Endometrium (tissue), 2 donors: ENCODE data around the gene PPFIA3.
A peak's percentile ranks its signal among the peaks of the same experiment; 100 is the strongest.
"Not testable (repeated sequence)": the region's sequence is repeated elsewhere in the genome, so short reads cannot be mapped to it uniquely, and the experiment has no call there.

Experiments
- FAIRE-seq: peaks from 2 replicates; lab custom pipeline; 2012; peaks lifted over from hg19 to GRCh38; lab: Jason Lieb, UNC
- donor health status: control.
- donor health status: control.

PPFIA3 gene

DNA sequence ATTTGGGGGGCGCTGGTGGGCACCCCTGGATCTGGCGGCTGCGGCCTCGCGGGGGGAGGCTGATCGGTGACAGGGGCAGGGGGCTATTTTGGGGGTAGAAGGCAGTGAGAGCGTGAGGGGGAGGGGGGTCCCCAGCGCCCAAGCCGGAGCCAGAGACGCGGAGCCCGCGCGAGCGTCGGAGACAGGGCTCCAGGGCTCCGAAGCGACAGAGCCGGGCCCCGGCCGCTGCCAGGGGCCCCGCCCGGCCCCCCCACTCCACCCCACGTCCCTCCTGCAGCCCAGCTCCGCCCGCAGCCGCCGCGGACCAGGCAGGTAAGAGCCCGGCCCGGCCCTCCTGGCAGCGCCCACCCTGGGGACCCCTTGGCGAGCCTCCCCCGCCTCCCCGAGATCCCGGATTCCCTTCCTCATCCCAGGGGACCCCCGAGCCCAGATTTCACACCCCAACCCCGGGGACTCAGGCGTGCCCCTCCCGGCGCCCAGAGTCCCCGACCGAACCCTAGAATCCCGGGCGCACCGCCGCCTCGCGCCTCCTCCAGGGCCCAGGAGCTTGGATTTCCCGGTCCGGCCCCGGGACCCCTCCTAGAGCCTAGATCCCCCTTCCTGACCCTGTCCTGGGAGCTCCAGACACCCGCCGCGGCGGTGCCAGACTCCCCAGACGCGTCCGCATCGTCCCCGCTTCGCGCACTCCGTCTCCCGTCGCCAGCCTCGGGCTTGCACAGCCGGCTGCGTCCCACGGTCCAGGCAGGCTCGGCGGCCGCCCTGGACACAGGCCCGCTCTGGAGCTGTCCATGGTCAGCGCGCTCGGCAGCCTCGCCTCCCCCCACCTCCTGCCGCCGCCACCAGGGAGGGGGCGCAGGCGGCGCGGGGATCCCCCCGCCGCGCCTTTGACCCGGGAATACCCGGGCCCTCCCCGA is at the start of gene PPFIA3:
Gene PPFIA3 (plus strand): TSS at position 134 of the 914 bp plus-strand sequence. CDS start 8,330 bp downstream, outside the sequence.
- no peak for FAIRE-seq

DNA sequence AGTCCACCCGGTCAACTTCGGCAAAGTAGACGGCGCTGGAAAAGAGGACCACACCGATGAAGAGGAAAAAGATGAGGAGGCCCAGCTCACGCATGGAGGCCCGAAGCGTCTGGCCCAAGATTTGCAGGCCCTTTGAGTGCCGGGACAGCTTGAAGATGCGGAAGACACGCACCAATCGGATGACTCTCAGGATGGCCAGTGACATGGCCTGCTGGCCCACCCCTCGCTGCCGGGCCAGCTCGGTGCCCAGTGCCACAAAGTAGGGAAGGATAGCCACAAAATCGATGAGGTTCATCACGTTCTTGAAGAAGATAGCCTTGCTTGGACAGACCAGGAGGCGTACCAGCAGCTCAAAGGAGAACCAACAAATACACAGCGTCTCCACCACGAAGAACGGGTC is 48.9 kb upstream of the PPFIA3 start:
- FAIRE-seq = no peak

DNA sequence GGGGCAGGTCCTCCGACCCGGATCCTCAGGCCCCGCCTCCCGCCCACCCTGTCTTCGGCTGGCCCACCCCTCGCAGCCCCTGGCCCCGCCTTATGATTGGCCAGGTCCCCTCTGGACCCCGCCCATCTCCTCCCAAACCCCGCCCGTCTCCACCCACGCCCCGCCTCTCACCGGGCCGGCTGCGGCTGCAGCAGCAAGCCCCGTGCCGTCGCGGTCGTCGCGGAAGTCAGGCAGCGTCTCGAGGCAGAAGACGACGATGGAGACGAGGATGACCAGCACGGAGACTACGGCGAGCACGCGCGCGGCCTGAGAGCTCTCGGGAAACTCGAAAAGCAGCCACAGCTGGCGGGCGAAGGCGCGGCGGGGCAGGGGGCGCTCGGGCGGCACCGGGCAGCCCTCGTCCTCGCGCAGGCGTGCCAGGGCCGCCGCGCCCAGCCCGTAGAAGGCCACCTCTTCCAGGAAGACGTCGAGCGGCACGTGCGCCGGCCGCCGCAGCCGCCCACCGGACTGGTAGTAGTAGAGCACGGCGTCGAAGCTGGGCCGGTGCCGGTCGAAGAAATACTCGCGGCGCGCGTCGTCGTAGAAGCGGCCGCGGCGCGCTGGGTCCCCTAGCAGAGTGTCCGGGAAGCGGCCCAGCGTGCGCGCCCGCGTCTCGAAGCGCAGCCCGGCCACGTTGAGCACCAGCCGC is 47.3 kb upstream of the PPFIA3 start:
- no peak for FAIRE-seq

DNA sequence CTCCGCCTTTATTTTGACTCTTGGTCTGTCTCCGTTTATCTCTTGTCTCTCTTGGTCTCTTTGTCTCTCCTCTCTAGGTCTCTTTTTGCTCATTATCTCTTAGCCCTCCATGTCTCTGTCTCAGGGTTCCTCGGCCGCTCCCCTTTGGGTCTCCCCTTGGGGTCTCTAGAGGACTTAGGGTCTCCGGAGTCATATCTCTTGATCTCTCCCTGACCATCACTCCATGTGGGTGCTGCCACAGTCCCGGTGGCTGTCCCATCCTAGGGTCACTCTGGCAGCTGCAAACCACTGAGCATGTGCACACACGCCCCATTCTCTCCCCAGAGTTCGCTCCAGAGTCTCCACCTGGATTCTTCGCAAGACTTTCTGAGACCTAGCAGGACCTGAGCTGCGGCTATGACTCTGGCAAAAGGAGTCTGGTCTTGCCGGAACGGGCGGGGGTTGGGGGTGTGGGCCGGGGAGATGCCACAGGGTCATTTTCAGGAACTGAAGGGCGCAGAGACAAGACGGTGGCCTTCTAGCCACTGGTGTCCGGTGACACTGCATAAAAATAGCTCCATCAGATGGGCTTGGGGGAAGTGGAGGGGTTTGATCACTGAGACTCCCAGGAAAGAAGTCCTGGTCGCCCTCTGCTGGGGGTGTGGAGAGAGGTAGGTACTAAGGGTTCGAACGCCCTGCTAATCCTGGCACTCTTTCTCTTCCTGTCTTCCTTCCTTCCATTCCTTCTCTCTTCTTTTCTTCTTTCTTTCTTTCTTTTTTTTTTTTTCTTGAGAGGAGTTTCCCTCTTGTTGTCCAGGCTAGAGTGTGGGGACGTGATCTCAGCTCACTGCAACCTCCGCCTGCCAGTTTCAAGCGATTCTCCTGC is 45.6 kb upstream of the PPFIA3 start:
- FAIRE-seq = no peak

DNA sequence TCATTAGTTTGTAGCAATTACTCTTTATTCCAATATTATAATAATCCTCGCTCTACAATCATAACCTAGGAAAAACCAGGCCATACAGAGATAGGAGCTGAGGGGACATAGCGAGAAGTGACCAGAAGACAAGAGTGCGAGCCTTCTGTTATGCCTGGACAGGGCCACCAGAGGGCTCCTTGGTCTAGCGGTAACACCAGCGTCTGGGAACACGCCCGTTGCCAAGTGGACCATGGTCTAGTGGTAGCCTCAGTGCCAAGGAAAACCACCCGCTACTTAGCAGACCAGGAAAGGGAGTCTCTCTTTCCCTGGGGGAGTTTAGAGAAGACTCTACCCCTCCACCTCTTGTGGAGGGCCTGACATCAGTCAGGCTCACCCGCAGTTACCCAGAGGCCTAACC is 44.5 kb upstream of the PPFIA3 start:
- FAIRE-seq = not testable (repeated sequence)

DNA sequence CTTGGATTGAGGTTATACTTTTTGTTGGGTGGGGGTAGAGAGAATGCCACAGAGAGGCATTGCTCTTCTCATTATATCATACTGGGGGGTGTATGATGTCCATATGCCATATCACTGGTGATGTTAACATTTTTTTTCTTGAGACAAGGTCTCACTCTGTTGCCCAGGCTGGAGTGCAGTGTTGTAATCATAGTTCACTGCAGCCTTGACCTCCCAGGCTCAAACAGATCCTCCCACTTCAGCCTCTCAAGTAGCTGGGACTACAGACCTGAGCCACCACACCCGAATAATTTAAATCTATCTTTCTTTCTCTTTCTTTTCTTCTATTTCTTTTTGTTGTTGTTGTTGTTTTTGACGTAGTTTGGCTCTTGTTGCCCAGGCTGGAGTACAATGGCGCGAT is 39.0 kb upstream of the PPFIA3 start:
- FAIRE-seq = no peak

DNA sequence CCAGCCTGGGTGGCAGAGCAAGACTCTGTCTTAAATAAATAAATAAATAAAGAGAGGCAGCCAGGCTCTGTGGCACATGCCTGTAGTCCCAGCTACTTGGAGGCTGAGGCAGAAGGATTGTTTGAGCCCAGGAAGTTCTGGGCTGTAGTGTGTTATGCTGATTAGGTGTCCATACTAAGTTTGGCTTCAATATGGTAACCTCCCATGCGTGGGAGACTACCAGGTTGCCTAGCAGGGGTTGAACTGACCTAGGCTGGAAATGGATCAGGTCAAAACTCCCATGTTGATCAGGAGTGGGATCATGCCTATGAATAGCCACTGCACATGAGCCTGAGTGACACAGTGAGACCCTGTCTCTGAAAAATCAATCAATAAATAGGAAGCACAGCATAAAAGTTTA is 38.1 kb upstream of the PPFIA3 start:
- no peak for FAIRE-seq

- no peak for FAIRE-seq
These were observed 34.9 kb upstream of the PPFIA3 start for GRCh38 chr19:49084206-49085019.

GRCh38 chr19:49085020-49085867 is 34.1 kb upstream of the PPFIA3 start, which contains the start of gene SNRNP70:
Gene SNRNP70, plus strand, starts transcription at chr19:49085451. Its CDS starts 964 bp downstream, at chr19:49086415.
- peak; percentile 91 for FAIRE-seq

GRCh38 chr19:49085868-49086232 is 33.5 kb upstream of the PPFIA3 start:
- no peak for FAIRE-seq

DNA sequence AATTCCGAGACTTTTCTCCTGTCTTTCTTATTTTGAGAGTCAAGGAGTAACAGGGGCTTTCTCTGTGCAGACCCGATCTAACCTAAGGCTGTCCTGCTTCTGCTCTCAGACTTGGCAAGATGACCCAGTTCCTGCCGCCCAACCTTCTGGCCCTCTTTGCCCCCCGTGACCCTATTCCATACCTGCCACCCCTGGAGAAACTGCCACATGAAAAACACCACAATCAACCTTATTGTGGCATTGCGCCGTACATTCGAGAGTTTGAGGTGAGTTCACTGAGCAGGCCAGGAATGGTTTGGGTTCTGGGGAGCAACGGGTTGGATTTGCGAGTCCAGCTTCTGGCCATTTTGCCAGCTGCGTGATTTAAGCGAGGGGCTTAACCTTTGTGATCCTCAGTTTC is 33.0 kb upstream of the PPFIA3 start:
- FAIRE-seq = no peak

DNA sequence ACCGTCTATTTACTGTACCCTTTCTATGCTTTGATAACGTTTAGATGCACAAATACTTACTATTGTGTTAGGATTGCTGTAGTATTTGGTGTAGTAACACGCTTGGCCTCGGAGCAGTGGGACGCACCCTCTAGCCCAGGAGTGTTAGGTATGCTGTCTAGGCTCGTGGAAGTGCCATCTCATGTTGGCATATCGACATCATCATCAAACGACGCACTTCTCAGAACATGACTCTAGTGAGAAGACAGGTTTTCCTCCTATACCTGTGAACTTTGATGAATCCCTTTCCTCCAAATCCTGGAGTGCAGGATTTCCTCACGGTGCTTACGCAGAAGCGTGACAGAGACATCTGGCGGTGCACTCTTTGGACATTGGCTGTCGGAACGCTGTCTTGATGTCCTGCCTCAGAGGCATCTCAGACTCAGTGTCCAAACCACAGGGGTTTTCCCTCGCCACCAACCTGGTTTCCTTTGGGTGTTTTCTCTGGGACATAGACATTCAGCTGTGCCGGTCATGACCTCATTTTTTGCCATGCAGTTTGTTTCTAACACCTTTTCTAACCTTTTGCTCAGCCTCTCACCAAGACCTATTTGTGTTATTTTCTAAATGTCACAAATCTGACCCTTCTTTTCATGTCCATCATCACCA is 27.8 kb upstream of the PPFIA3 start:
- no peak for FAIRE-seq

DNA sequence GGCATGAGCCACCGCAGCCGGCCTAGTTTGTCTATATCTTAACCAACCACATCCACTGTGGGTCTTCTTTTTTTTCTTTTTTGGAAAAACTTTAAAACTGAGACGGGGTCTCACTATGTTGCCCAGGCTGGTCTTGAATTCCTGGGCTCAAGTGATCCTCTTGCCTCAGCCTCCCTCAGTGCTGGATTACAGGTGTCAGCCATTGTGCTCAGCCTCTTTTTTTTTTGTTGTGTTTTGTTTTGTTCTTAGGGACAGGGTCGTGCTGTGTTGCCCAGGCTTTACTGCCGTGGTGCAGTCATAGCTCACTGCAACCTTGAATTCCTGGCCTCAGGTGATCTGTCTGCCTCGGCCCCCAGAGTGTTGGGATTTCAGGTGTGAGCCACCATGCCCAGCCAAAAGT is 26.7 kb upstream of the PPFIA3 start:
- FAIRE-seq = no peak

- FAIRE-seq = no peak
These were observed 24.6 kb upstream of the PPFIA3 start for GRCh38 chr19:49094505-49095482.

DNA sequence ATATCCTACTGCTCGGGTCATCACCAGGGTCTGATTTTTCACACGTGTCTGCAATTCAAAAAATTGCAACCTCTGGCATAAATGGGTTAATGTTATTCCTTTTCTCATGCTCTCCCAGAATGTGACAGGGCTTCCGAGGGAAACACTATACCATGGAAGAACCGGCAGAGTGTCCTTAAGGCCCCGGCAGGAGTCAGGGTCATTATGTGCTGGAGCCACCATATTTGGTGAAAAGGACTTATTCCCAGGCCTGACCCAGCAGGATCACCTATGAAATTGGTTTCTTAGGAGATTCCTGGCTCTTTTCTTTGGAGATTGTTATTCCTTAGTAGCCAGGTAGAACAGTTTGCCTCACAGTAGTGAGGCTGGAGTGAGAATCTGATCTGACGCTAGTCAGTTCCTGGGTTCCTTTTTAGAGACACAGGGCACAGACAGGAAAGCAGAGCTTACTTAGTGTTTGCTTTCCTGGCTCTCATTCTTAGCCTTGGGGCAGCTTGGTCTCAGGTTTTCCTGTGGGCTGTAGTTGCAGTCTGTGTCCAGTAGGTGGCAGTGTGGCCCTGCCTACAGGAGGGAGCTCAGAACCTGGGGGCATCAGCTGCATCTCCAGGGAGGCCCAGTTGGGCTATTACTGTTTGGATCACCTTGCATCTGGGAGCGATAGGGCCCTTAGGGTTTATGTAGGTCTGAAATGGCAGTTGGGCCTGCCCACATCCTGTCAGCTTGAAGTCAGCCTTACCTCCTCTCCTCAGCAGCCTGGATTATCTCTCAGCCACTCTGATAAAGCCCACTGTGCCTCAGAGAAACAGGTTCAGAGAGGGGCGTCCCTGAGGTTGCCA is 21.7 kb upstream of the PPFIA3 start:
- FAIRE-seq = no peak

DNA sequence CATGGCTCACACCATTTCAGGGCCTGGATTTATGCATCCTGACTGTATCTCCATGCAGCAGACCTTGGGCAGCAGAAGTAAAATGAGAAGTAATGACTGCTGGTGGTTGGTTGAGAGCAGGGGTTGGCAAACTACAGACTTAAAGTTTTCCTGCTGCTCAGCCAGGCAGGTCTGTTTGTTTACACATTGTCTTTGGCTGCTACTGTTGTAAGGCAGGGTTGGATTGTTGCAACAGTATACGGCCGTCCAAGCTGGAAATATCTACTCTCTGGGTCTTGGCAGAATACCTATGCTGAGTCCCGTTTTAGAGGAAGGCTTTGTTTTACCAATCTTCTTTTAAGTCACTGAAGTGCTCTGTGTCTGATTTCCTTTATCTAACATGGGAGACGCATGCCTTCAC is 20.5 kb upstream of the PPFIA3 start:
- FAIRE-seq = no peak

- no peak for FAIRE-seq
These were observed 18.2 kb upstream of the PPFIA3 start for GRCh38 chr19:49101160-49101559.

DNA sequence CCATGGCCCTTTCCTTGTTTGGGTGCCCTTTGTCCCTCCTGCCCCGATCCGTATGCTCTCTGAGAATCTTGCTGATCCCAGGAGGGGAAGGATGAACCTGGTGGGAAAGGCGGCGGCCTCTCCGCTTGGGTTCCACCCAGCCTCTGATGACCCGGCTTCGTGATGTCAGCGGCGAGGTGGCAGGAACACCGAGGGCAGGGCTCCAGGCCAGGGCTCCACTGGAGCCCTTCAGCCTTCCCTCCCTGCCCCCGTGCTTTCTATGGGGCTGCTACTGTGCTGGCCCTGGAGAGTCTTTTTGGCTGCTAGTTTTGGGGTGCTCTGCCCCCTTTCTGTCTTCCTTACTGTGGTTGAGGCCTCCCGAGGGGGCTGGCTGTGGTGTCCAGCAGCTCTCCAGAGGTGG is 17.0 kb upstream of the PPFIA3 start:
- no peak for FAIRE-seq
